ENCODE data around the gene TMPRSS11A.

- no peak for TF ChIP-seq CTCF (conservative IDR thresholded peaks at IDR 0.05; ENCODE audit: low read length)
- no peak for TF ChIP-seq EZH2phosphoT487 (IDR thresholded peaks at IDR 0.05; ENCODE audit: borderline replicate concordance, low read depth, low read length)
Measured at GRCh38 chr4:67912080-67912479, 51.2 kb downstream of the TMPRSS11A start.

Data from OCI-LY7 (cell line).